ENCODE measurements around the gene CXCL17. TPM values are rescaled to one million over a fixed set of nuclear protein-coding genes. Genes with fewer than 3 reads are reported as not detected.
"Not testable (repeated sequence)": the region's sequence is repeated elsewhere in the genome, so short reads cannot be mapped to it uniquely, and the experiment has no call there.

CXCL17 gene
- total RNA-seq: not detected in 2 replicates
- polyA plus RNA-seq (2012): not detected

GRCh38 chr19:42442833-42443232 lies at the start of gene CXCL17:
CXCL17 (minus strand) TSS chr19:42442946; CDS start chr19:42442832, 114 bp downstream.
- DNase-seq (ENCODE audit: low read depth): no peak

GRCh38 chr19:42488783-42489521 lies 46.2 kb upstream of the CXCL17 start:
- DNase-seq (ENCODE audit: low read depth): no peak

GRCh38 chr19:42487798-42488178 lies 45.0 kb upstream of the CXCL17 start:
- no peak for DNase-seq (ENCODE audit: low read depth)

- no peak for DNase-seq (ENCODE audit: low read depth)
These were observed 44.5 kb upstream of the CXCL17 start for GRCh38 chr19:42487032-42487797.

- not testable (repeated sequence) for DNase-seq (ENCODE audit: low read depth)
These were observed 42.3 kb upstream of the CXCL17 start for GRCh38 chr19:42485036-42485435.

- peak; percentile 31 for DNase-seq (ENCODE audit: low read depth)
These were observed 37.8 kb upstream of the CXCL17 start for GRCh38 chr19:42480335-42481095.

GRCh38 chr19:42479736-42480135 lies 37.0 kb upstream of the CXCL17 start:
- no peak for DNase-seq (ENCODE audit: low read depth)

GRCh38 chr19:42478765-42479311 lies 36.1 kb upstream of the CXCL17 start:
- DNase-seq (ENCODE audit: low read depth): no peak

- DNase-seq (ENCODE audit: low read depth): no peak
These were observed 35.2 kb upstream of the CXCL17 start for GRCh38 chr19:42477933-42478332.

- no peak for DNase-seq (ENCODE audit: low read depth)
These were observed 34.4 kb upstream of the CXCL17 start for GRCh38 chr19:42477117-42477516.

GRCh38 chr19:42475366-42475765 lies 32.6 kb upstream of the CXCL17 start:
- no peak for DNase-seq (ENCODE audit: low read depth)

GRCh38 chr19:42474743-42475142 lies 32.0 kb upstream of the CXCL17 start:
- no peak for DNase-seq (ENCODE audit: low read depth)

- DNase-seq (ENCODE audit: low read depth): no peak
These were observed 30.9 kb upstream of the CXCL17 start for GRCh38 chr19:42473686-42474085.

- no peak for DNase-seq (ENCODE audit: low read depth)
These were observed 29.8 kb upstream of the CXCL17 start for GRCh38 chr19:42472402-42473147.

GRCh38 chr19:42471554-42472249 lies 29.0 kb upstream of the CXCL17 start:
- DNase-seq (ENCODE audit: low read depth): peak; percentile 85

GRCh38 chr19:42469311-42470235 lies 26.8 kb upstream of the CXCL17 start:
- peak; percentile 25 for DNase-seq (ENCODE audit: low read depth)

GRCh38 chr19:42468273-42468796 lies 25.6 kb upstream of the CXCL17 start:
- peak; percentile 91 for DNase-seq (ENCODE audit: low read depth)

GRCh38 chr19:42467183-42467760 lies 24.5 kb upstream of the CXCL17 start:
- DNase-seq (ENCODE audit: low read depth): no peak
